Measurements from ENCODE around the gene EHBP1.
"Not testable (repeated sequence)": the region's sequence is repeated elsewhere in the genome, so short reads cannot be mapped to it uniquely, and the experiment has no call there.

The EHBP1 gene

GRCh38 chr2:63060472-63060991 lies 355.0 kb downstream of the EHBP1 start:
- H3K4me1 ChIP-seq (ENCODE audit: control insufficient read depth, insufficient read depth, low read length): peaks cover 13% of the 10 kb centered on the region
- no peaks in the 10 kb centered on the region for H3K9me3 ChIP-seq (ENCODE audit: control insufficient read depth, insufficient read depth, low read length)
- no peak overlapping the region for H3K9ac ChIP-seq (ENCODE audit: low read depth, low read length)
- no peaks in the 10 kb centered on the region for H3K36me3 ChIP-seq (ENCODE audit: control insufficient read depth, insufficient read depth, low read length)
- H3K27me3 ChIP-seq (ENCODE audit: control insufficient read depth, insufficient read depth, low read length): peaks cover 84% of the 10 kb centered on the region
- no peak overlapping the region for H3K4me3 ChIP-seq (ENCODE audit: low read depth, low read length)

DNA sequence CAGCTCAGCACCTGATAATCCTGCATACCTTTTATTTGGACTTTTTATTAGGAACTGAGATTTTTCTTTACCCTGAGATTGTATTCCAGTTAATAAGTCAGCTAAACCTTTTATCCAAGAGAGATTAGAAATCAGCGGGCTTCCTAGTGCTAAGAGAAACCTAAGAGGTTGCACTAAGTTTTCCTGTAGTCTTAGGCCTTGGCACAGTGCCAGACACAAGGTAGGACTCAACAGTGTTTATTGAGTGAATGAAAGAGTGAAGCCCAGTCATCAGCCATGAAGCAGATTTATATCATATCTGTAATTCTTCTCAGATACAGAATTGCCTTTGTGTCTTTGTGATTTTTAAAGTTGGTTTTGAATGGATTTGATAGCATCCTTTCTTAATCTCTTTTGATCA lies 358.7 kb downstream of the EHBP1 start:
- Histone ChIP-seq H3K27me3 (ENCODE audit: control insufficient read depth, insufficient read depth, low read length) (peaks cover 54% of the 10 kb centered on the region), H3K9ac (ENCODE audit: low read depth, low read length) (no peak overlapping the region), H3K4me1 (ENCODE audit: control insufficient read depth, insufficient read depth, low read length) (peaks cover 3% of the 10 kb centered on the region), H3K36me3 (ENCODE audit: control insufficient read depth, insufficient read depth, low read length) (no peaks in the 10 kb centered on the region), H3K9me3 (ENCODE audit: control insufficient read depth, insufficient read depth, low read length) (no peaks in the 10 kb centered on the region), H3K4me3 (ENCODE audit: low read depth, low read length) (no peak overlapping the region)

DNA sequence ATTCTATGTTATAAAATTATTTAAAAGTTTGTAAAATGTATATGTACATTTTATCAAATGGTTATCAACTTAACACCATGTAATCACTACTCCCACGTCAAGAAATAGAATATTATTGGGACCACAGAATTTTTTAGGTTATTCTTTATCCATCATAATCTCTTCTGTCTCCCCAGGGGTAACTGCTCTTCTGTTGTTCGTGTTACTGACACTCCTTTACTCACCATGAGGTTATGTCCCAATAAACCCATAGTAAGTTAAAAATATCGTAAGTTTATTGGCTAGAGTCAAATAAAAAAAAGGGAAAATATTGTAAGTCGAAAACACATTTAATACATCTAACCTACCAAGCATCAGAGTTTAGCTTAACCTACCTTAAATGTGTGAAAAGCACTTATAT lies 359.1 kb downstream of the EHBP1 start:
- no peaks in the 10 kb centered on the region for H3K9me3 ChIP-seq (ENCODE audit: control insufficient read depth, insufficient read depth, low read length)
- no peaks in the 10 kb centered on the region for H3K36me3 ChIP-seq (ENCODE audit: control insufficient read depth, insufficient read depth, low read length)
- peaks cover 3% of the 10 kb centered on the region for H3K4me1 ChIP-seq (ENCODE audit: control insufficient read depth, insufficient read depth, low read length)
- H3K27me3 ChIP-seq (ENCODE audit: control insufficient read depth, insufficient read depth, low read length): peaks cover 50% of the 10 kb centered on the region
- no peak overlapping the region for H3K9ac ChIP-seq (ENCODE audit: low read depth, low read length)
- H3K4me3 ChIP-seq (ENCODE audit: low read depth, low read length): no peak overlapping the region

DNA sequence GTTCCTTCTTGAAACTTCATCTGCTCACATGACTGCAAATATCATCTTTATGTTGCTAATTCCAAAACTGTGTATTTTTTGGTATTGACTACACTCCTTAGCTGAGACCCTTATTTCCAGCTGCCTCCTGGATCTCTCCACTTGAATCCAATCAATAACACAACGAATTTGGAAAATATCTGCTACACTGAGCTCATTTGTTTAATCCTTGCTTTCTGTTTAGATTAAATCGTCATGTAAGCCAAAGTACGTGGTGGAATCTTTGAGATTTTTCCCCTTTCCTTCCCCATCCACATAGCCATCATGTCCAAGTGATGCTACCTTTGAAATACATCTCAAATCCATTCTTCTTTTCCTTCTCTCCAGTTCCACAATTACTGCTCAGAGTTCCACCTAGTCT lies 360.8 kb downstream of the EHBP1 start:
- H3K36me3 ChIP-seq (ENCODE audit: control insufficient read depth, insufficient read depth, low read length): no peaks in the 10 kb centered on the region
- H3K9ac ChIP-seq (ENCODE audit: low read depth, low read length): no peak overlapping the region
- no peaks in the 10 kb centered on the region for H3K9me3 ChIP-seq (ENCODE audit: control insufficient read depth, insufficient read depth, low read length)
- no peaks in the 10 kb centered on the region for H3K4me1 ChIP-seq (ENCODE audit: control insufficient read depth, insufficient read depth, low read length)
- H3K4me3 ChIP-seq (ENCODE audit: low read depth, low read length): no peak overlapping the region
- peaks cover 35% of the 10 kb centered on the region for H3K27me3 ChIP-seq (ENCODE audit: control insufficient read depth, insufficient read depth, low read length)

DNA sequence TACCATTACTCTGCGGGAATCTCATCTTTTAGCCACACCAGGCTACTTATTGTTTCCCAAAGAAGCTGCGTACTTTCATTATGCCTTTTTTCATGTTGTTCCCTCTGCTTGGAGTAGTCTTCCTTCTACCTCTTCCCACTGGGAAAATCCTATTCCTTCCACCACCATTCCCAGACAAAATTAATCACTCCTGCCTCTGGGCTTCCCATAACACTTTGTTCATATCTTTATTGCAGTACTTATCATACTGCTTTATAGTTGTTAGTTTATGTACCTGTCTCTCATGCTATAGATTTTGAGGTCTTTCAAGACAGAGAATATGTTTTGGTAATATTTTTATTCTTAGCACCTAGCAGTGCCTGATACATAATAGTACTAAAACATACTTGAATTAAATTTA lies 361.3 kb downstream of the EHBP1 start:
- no peak overlapping the region for H3K4me3 ChIP-seq (ENCODE audit: low read depth, low read length)
- no peaks in the 10 kb centered on the region for H3K4me1 ChIP-seq (ENCODE audit: control insufficient read depth, insufficient read depth, low read length)
- peaks cover 30% of the 10 kb centered on the region for H3K27me3 ChIP-seq (ENCODE audit: control insufficient read depth, insufficient read depth, low read length)
- H3K36me3 ChIP-seq (ENCODE audit: control insufficient read depth, insufficient read depth, low read length): no peaks in the 10 kb centered on the region
- no peaks in the 10 kb centered on the region for H3K9me3 ChIP-seq (ENCODE audit: control insufficient read depth, insufficient read depth, low read length)
- H3K9ac ChIP-seq (ENCODE audit: low read depth, low read length): no peak overlapping the region

DNA sequence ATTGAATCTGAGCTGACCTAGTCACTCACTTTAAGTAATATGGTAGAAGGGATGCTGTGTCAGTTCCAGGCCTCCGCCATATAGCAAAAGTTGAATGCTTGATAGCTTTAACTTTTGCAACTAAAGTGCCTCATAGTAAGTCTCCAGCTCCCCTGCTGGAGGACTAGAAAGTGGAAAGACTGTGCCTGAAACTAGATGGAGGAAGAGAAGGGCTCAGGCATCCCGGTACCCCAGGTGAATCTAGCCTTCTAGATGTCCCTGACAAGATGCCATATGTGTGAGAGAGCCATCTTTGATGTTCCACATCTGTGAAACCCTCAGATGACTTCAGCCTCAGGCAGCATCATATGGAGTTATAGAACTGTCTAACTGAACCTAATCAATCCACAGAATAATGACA lies 366.2 kb downstream of the EHBP1 start:
- Histone ChIP-seq H3K27me3 (ENCODE audit: control insufficient read depth, insufficient read depth, low read length) (peaks cover under 1% of the 10 kb centered on the region), H3K9me3 (ENCODE audit: control insufficient read depth, insufficient read depth, low read length) (no peaks in the 10 kb centered on the region), H3K4me3 (ENCODE audit: low read depth, low read length) (no peak overlapping the region), H3K9ac (ENCODE audit: low read depth, low read length) (no peak overlapping the region), H3K36me3 (ENCODE audit: control insufficient read depth, insufficient read depth, low read length) (no peaks in the 10 kb centered on the region), H3K4me1 (ENCODE audit: control insufficient read depth, insufficient read depth, low read length) (no peaks in the 10 kb centered on the region)

DNA sequence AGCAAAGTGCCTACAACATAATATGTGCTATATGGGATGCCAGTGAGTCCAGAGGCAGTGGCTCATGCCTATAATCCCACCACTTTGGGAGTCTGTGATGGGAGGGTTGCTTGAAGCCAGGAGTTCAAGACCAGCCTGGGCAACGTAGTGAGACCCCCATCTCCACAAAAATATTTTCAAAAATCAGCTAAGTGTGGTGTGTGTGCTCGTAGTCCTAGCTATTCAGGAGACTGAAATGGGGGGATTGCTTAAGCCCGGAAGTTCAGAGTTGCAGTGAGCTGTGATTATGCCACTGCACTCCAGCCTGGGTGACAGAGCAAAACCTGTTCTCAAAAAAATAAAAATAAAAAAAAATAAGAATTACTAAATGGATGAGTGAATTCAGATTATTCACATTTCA lies 368.5 kb downstream of the EHBP1 start:
- Histone ChIP-seq H3K9me3 (ENCODE audit: control insufficient read depth, insufficient read depth, low read length) (no peaks in the 10 kb centered on the region), H3K4me1 (ENCODE audit: control insufficient read depth, insufficient read depth, low read length) (no peaks in the 10 kb centered on the region), H3K4me3 (ENCODE audit: low read depth, low read length) (no peak overlapping the region), H3K27me3 (ENCODE audit: control insufficient read depth, insufficient read depth, low read length) (no peaks in the 10 kb centered on the region), H3K36me3 (ENCODE audit: control insufficient read depth, insufficient read depth, low read length) (no peaks in the 10 kb centered on the region), H3K9ac (ENCODE audit: low read depth, low read length) (no peak overlapping the region)

DNA sequence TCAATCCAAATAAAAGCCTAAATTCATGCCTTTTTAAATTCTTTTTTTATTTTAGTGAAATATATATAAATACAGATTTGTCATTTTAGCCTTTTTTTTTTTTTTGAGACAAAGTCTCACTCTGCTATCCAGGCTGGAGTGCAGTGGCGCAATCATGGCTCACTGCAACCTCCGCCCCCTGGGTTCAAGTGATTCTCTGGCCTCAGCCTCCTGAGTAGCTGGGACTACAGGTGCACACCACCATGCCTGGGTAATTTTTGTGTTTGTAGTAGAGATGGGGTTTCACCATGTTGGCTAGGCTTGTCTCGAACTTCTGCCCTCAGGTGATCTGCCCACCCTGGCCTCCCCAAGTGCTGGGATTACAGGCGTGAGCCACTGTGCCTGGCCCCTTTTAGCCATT lies 368.9 kb downstream of the EHBP1 start:
- H3K4me3 ChIP-seq (ENCODE audit: low read depth, low read length); H3K4me1 ChIP-seq (ENCODE audit: control insufficient read depth, insufficient read depth, low read length); H3K36me3 ChIP-seq (ENCODE audit: control insufficient read depth, insufficient read depth, low read length); H3K9ac ChIP-seq (ENCODE audit: low read depth, low read length); H3K9me3 ChIP-seq (ENCODE audit: control insufficient read depth, insufficient read depth, low read length); H3K27me3 ChIP-seq (ENCODE audit: control insufficient read depth, insufficient read depth, low read length): not testable (repeated sequence)

DNA sequence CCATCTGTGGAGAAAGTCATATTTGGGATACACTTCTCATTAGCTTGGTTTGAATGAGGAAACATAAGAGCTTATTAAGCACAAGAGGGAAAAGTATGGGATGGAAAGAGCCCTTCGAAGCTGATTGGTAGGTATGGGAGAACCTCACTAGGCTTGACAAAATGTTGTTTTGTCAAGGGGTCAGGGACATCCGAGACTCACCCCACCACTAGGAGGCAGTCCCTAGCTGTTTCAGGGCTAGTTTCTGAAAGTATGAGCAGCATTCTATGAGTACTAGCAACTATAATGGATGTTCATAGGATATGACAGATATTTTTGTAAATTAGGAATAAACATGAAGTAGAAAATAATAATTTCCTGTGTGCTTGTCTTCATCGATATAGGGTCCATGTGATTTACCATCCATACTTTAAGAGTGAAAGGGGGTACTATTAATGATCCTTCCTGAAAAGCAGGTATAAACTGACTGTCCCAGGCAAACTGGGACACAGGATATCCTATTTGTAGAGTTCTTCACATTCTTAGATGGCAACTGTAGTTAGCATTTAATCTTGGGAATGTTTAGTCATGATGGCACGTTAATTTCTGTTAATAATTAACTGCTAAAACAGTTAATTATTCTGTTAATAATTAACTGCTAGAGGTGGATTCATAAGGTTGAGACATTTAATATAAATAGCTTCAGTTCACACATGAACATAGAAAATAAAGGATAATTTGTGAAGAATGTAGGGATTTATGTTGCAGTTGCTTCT lies 373.5 kb downstream of the EHBP1 start:
- H3K4me3 ChIP-seq (ENCODE audit: low read depth, low read length): no peak overlapping the region
- H3K4me1 ChIP-seq (ENCODE audit: control insufficient read depth, insufficient read depth, low read length): no peaks in the 10 kb centered on the region
- no peak overlapping the region for H3K9ac ChIP-seq (ENCODE audit: low read depth, low read length)
- H3K36me3 ChIP-seq (ENCODE audit: control insufficient read depth, insufficient read depth, low read length): no peaks in the 10 kb centered on the region
- H3K27me3 ChIP-seq (ENCODE audit: control insufficient read depth, insufficient read depth, low read length): no peaks in the 10 kb centered on the region
- H3K9me3 ChIP-seq (ENCODE audit: control insufficient read depth, insufficient read depth, low read length): no peaks in the 10 kb centered on the region

DNA sequence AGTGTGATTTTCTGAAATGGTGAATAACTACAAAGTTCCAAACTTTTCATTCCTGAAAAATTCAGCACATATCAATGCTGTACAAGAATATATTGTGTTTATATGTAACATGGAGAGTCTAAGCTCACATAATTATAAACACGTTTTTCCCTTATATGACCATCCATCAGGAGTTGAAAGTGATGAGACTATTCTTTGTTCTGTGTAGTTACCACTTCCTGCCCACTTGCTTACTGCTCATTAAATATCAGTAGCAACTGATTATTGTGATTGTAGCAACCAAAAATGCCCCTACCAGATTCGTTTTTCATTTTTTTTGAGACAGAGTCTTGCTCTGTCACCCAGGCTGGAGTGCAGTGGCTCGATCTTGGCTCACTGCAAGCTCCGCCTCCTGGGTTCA lies 375.9 kb downstream of the EHBP1 start:
- Histone ChIP-seq H3K9ac (ENCODE audit: low read depth, low read length) (no peak overlapping the region), H3K9me3 (ENCODE audit: control insufficient read depth, insufficient read depth, low read length) (no peaks in the 10 kb centered on the region), H3K4me1 (ENCODE audit: control insufficient read depth, insufficient read depth, low read length) (no peaks in the 10 kb centered on the region), H3K36me3 (ENCODE audit: control insufficient read depth, insufficient read depth, low read length) (no peaks in the 10 kb centered on the region), H3K27me3 (ENCODE audit: control insufficient read depth, insufficient read depth, low read length) (no peaks in the 10 kb centered on the region), H3K4me3 (ENCODE audit: low read depth, low read length) (no peak overlapping the region)

- Histone ChIP-seq H3K9me3 (ENCODE audit: control insufficient read depth, insufficient read depth, low read length) (no peaks in the 10 kb centered on the region), H3K27me3 (ENCODE audit: control insufficient read depth, insufficient read depth, low read length) (no peaks in the 10 kb centered on the region), H3K9ac (ENCODE audit: low read depth, low read length) (no peak overlapping the region), H3K4me3 (ENCODE audit: low read depth, low read length) (no peak overlapping the region), H3K36me3 (ENCODE audit: control insufficient read depth, insufficient read depth, low read length) (no peaks in the 10 kb centered on the region), H3K4me1 (ENCODE audit: control insufficient read depth, insufficient read depth, low read length) (no peaks in the 10 kb centered on the region)
Measured at GRCh38 chr2:63086687-63087086, 381.2 kb downstream of the EHBP1 start.

DNA sequence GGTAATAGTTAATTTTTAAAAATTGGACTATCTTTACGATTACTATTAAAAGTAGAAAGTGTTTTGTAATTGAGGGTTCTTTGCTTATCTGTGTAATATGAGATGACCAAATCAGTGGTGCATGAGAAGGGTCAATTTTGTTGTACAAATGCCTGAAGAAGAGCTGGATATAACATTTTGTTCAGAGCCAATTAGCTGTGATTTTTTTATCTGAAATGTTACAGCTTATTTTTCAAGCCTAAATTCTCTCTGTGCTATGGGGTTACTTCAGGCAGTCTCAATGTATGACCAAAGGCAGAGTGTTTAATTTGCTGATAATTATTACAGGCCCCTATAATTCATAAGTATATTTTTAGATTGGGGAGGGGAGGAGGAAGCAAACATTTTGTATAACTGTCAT lies 386.9 kb downstream of the EHBP1 start:
- H3K4me1 ChIP-seq (ENCODE audit: control insufficient read depth, insufficient read depth, low read length): peaks cover 3% of the 10 kb centered on the region
- no peak overlapping the region for H3K4me3 ChIP-seq (ENCODE audit: low read depth, low read length)
- H3K27me3 ChIP-seq (ENCODE audit: control insufficient read depth, insufficient read depth, low read length): no peaks in the 10 kb centered on the region
- H3K36me3 ChIP-seq (ENCODE audit: control insufficient read depth, insufficient read depth, low read length): no peaks in the 10 kb centered on the region
- no peak overlapping the region for H3K9ac ChIP-seq (ENCODE audit: low read depth, low read length)
- no peaks in the 10 kb centered on the region for H3K9me3 ChIP-seq (ENCODE audit: control insufficient read depth, insufficient read depth, low read length)
